Measurements from ENCODE around the gene CD79B. TPM values are rescaled to one million over a fixed set of nuclear protein-coding genes. Genes with fewer than 3 reads are reported as not detected.
"Not testable (repeated sequence)": the region's sequence is repeated elsewhere in the genome, so short reads cannot be mapped to it uniquely, and the experiment has no call there.

CD79B gene
- total RNA-seq, 1 donor from 2014 or later = 706 TPM

DNA sequence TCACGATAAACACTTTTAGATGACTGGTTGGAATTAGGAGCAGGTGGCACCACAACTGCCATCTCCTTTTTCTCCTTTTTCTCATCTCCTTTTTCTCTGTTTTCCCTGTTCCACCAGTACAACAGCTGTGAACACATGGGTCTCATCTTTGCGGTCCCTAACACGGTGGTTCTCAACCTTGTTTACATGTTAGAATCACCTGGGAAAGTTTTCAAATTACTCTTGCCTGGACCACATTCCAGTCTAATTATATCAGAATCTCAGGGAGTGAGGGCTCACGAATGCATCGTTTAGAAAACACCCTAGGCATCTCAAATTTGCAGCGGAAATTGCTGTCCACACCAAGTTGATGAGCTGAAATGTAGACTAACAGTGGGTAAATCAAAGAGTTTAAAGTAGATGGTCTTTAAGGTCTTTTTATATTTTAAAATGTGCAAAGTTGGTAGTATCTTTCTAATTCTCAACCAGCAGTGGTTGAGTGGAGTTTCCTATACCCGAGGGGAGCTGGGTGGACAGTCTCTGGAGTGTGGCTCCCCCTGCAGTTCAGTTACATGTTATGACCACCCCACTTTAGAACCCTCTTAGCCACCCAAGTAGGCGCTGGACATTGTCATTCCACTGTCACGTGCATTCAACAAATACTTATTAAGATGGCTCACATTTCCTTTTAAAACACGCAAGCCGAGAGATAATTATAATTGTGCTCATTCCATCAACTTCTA lies 39.7 kb downstream of the CD79B start:
- H3K4me3 Mint-ChIP-seq; H3K4me1 Mint-ChIP-seq; H3K27me3 Mint-ChIP-seq; H3K27ac Mint-ChIP-seq; POLR2A ChIA-PET; ATAC-seq (ENCODE audit: low read depth); H3K36me3 Mint-ChIP-seq (ENCODE audit: low read depth); intact Hi-C loops (cut with micrococcal nuclease); H3K9me3 Mint-ChIP-seq; DNase-seq: not testable (repeated sequence)
- CTCF ChIA-PET = interaction anchor here (1.4 kb wide), 1 partner anchor 133 kb away, joined by 4 read pairs; no protein-coding TSS in a partner anchor

GRCh38 chr17:63889026-63889848 lies 42.9 kb downstream of the CD79B start:
- H3K9me3 Mint-ChIP-seq; H3K36me3 Mint-ChIP-seq (ENCODE audit: low read depth); H3K4me3 Mint-ChIP-seq; DNase-seq; H3K27me3 Mint-ChIP-seq; H3K4me1 Mint-ChIP-seq: not testable (repeated sequence)
- POLR2A ChIA-PET = interaction anchor here (0.7 kb wide), 1 partner anchor 616 kb away, joined by 3 read pairs; no protein-coding TSS in a partner anchor
- H3K27ac Mint-ChIP-seq = peak overlapping the region; percentile 35
- CTCF ChIA-PET = interaction anchor here (0.6 to 2.0 kb wide), 10 partner anchors 11 to 530 kb away, joined by 3 to 6 read pairs (median 4); no protein-coding TSS in a partner anchor
- intact Hi-C loops (cut with micrococcal nuclease) = loop anchor here (5.0 kb wide), 1 partner anchor 393 kb away; no protein-coding TSS in a partner anchor
- peak; percentile 91 for ATAC-seq (ENCODE audit: low read depth)

DNA sequence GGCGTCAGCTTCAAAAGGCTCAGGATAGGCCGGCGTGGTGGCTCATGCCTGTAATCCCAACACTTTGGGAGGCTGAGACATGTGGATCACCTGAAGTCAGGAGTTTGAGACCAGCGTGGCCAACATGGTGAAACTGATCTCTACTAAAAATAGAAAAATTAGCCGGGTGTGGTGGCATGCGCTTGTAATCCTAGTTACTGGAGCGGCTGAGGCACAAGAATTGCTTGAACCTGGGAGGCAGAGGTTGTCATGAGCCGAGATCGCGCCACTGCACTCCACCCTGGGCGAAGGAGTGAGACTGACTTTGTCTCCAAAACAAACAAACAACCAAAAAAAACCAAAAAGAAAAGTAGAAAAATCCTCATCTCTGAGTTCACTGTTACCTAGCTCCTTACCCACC lies 47.0 kb downstream of the CD79B start:
- H3K27ac Mint-ChIP-seq; POLR2A ChIA-PET; H3K9me3 Mint-ChIP-seq; H3K27me3 Mint-ChIP-seq; H3K4me3 Mint-ChIP-seq; ATAC-seq (ENCODE audit: low read depth); CTCF ChIA-PET; H3K36me3 Mint-ChIP-seq (ENCODE audit: low read depth); H3K4me1 Mint-ChIP-seq; DNase-seq: not testable (repeated sequence)
- intact Hi-C loops (cut with micrococcal nuclease) = loop anchor here (5.0 kb wide), 1 partner anchor 397 kb away; no protein-coding TSS in a partner anchor

DNA sequence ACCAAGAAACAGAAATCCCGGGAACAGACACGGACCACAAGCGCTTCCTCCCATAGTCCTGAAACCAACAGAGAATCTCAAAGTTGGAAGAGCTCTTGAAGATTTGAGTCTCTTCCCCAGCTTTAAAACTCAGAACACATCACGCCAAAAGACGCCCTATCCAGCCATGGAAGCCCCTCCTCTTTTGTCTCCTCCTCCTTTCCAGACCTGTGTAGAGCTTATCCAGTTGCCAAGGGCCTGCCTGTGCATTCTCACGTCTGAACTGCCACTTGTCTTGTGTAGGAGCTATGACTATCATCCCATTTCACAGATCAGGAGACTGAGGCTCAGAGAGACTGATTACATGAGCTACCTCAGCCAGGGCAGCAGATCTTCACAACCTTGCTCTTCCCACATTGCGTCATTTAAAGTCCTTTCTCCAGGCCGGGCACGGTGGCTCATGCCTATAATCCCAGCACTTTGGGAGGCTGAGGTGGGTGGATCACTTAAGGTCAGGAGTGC lies 49.5 kb downstream of the CD79B start:
- CTCF ChIA-PET = interaction anchor here (1.0 to 2.3 kb wide), 3 partner anchors 13 to 64 kb away, joined by 3 to 6 read pairs (median 3); no protein-coding TSS in a partner anchor
- H3K27ac Mint-ChIP-seq; intact Hi-C loops (cut with micrococcal nuclease); H3K36me3 Mint-ChIP-seq (ENCODE audit: low read depth); H3K4me3 Mint-ChIP-seq; H3K9me3 Mint-ChIP-seq; DNase-seq; H3K27me3 Mint-ChIP-seq; ATAC-seq (ENCODE audit: low read depth): not testable (repeated sequence)
- POLR2A ChIA-PET = interaction anchor here (0.7 kb wide), 2 partner anchors 23 to 64 kb away, joined by 3 to 7 read pairs; no protein-coding TSS in a partner anchor
- peaks cover 11% of the 10 kb centered on the region for H3K4me1 Mint-ChIP-seq

- peak; percentile 36 for DNase-seq
- intact Hi-C loops (cut with micrococcal nuclease) = no loop called here
- peaks cover 11% of the 10 kb centered on the region for H3K4me1 Mint-ChIP-seq
- no peak within 1 kb of the TSS for H3K27ac Mint-ChIP-seq
- H3K9me3 Mint-ChIP-seq = no peaks in the 10 kb centered on the region
- H3K27me3 Mint-ChIP-seq = no peaks in the 10 kb centered on the region
- TF ChIP-seq CTCF (IDR thresholded peaks at IDR 0.05) = no peak
- no peaks in the 10 kb centered on the region for H3K36me3 Mint-ChIP-seq (ENCODE audit: low read depth)
- ChIA-PET POLR2A (no interaction called here), CTCF (interaction anchor here (1.0 to 2.3 kb wide), 4 partner anchors 12 to 252 kb away, joined by 3 to 6 read pairs (median 3); no protein-coding TSS in a partner anchor)
- peak; percentile 89 for ATAC-seq (ENCODE audit: low read depth)
- H3K4me3 Mint-ChIP-seq = no peak within 1 kb of the TSS
Measured at GRCh38 chr17:63881935-63882601, 50.1 kb downstream of the CD79B start, which contains the start of gene GH2. Gene GH2 (minus strand): TSS chr17:63881944. CDS start chr17:63881801, 143 bp downstream.

- CTCF ChIA-PET = interaction anchor here (1.2 kb wide), 1 partner anchor 252 kb away, joined by 3 read pairs; no protein-coding TSS in a partner anchor
- DNase-seq; H3K27me3 Mint-ChIP-seq; H3K4me3 Mint-ChIP-seq; POLR2A ChIA-PET; H3K27ac Mint-ChIP-seq; ATAC-seq (ENCODE audit: low read depth); H3K36me3 Mint-ChIP-seq (ENCODE audit: low read depth); intact Hi-C loops (cut with micrococcal nuclease); H3K9me3 Mint-ChIP-seq: not testable (repeated sequence)
- peaks cover 11% of the 10 kb centered on the region for H3K4me1 Mint-ChIP-seq
Measured at GRCh38 chr17:63881337-63881736, 50.8 kb downstream of the CD79B start.

GRCh38 chr17:63880706-63881105 lies 51.4 kb downstream of the CD79B start:
- ChIA-PET POLR2A (no interaction called here), CTCF (interaction anchor here (1.2 kb wide), 1 partner anchor 253 kb away, joined by 3 read pairs; no protein-coding TSS in a partner anchor)
- no peaks in the 10 kb centered on the region for H3K27me3 Mint-ChIP-seq
- H3K4me1 Mint-ChIP-seq = peaks cover 11% of the 10 kb centered on the region
- intact Hi-C loops (cut with micrococcal nuclease) = no loop called here
- H3K4me3 Mint-ChIP-seq = no peak overlapping the region
- no peak overlapping the region for H3K27ac Mint-ChIP-seq
- DNase-seq = no peak
- no peaks in the 10 kb centered on the region for H3K36me3 Mint-ChIP-seq (ENCODE audit: low read depth)
- TF ChIP-seq CTCF (IDR thresholded peaks at IDR 0.05) = no peak
- no peaks in the 10 kb centered on the region for H3K9me3 Mint-ChIP-seq
- ATAC-seq (ENCODE audit: low read depth) = no peak
